ENCODE results near the gene NPAS1. TPM values are rescaled to one million over a fixed set of nuclear protein-coding genes. Genes with fewer than 3 reads are reported as not detected.

Gene NPAS1
- total and polyA plus RNA-seq, 7 donors = 0.04 to 0.23 (median 0.18) TPM; not detected in 3

- 64 to 76% (median 67%) methylated on average over 16 of the region's 16 CpGs for WGBS, 3 donors
- DNase-seq = no peak
- intact Hi-C loops (cut with DNase I) = loop anchor here (5.0 kb wide), 3 partner anchors 43 to 113 kb away; partner anchors contain the start of gene ARHGAP35 (in 1 of the 2)
Observed at GRCh38 chr19:46975011-46975924, 44.4 kb upstream of the NPAS1 start.

DNA sequence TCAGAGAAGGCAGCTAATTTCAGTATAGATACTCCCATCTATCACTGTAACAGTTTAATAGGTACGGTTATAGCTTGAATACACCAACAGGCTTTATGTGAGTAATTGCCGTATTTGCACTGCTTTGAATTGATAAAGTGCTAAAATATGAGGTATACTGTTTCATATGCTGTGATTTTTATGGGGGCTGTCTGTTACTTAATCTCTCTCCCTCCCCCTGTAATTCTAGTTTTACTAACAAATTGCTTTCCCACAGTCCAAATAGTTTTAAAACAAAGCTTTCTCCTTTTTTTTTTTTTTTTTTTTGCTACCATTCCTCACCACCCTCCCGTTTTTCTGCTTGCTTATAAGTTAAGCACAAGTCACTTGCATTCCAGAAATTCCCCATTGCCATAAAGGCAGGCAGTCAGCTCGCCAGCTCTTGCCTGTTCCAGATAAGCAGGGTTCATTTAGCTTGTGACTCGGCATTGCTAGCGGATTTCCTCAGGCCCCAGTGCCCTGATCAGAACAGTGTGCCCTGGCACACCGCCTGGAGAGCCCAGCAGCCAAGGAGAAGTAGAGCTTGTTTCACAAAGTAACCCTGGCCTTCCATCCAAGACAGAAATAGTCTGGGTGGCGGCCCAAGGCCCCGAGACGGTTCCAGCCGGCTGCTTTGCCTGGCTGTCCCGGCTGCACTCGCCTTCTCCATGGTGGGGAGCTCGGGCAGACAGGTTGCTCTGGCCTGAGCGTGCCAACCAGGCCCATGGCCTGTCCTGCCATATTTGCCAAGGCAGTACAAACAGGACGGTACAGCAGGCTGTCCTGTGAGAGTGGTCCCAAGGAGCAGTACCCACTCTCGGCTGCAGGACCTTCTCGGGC is 43.5 kb upstream of the NPAS1 start:
- ATAC-seq (peak; percentile 87 to 92 (median 88)), DNase-seq (peak; percentile 98 to 99)
- Histone ChIP-seq H3K4me3 (peak overlapping the region; percentile 30), H3K9me3 (no peaks in the 10 kb centered on the region), H3K27me3 (ENCODE audit: insufficient read depth in 3 of 3, low read length in 2 of 3) (no peaks in the 10 kb centered on the region), H3K4me1 (peaks cover 87% of the 10 kb centered on the region), H3K27ac (peak overlapping the region; percentile 91), H3K36me3 (ENCODE audit: insufficient read depth in 1 of 2, low read depth in 1 of 2) (no peaks in the 10 kb centered on the region)
- TF ChIP-seq, protein P1, sequence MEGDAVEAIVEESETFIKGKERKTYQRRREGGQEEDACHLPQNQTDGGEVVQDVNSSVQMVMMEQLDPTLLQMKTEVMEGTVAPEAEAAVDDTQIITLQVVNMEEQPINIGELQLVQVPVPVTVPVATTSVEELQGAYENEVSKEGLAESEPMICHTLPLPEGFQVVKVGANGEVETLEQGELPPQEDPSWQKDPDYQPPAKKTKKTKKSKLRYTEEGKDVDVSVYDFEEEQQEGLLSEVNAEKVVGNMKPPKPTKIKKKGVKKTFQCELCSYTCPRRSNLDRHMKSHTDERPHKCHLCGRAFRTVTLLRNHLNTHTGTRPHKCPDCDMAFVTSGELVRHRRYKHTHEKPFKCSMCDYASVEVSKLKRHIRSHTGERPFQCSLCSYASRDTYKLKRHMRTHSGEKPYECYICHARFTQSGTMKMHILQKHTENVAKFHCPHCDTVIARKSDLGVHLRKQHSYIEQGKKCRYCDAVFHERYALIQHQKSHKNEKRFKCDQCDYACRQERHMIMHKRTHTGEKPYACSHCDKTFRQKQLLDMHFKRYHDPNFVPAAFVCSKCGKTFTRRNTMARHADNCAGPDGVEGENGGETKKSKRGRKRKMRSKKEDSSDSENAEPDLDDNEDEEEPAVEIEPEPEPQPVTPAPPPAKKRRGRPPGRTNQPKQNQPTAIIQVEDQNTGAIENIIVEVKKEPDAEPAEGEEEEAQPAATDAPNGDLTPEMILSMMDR (IDR thresholded peaks at IDR 0.05) = no peak
- 9 to 15% (median 13%) methylated on average over 18 of the region's 18 CpGs for WGBS, 3 donors
- intact Hi-C loops (cut with DNase I) = loop anchor here (5.0 kb wide), 3 partner anchors 44 to 114 kb away; partner anchors contain the start of gene ARHGAP35 (in 1 of the 2)

More at GRCh38 chr19:46975011-46975924, 44.4 kb upstream of the NPAS1 start:
- H3K27ac ChIP-seq = peak overlapping the region; percentile 91
- TF ChIP-seq, protein P1 (IDR thresholded peaks at IDR 0.05) = no peak
- no peaks in the 10 kb centered on the region for H3K9me3 ChIP-seq
- H3K4me1 ChIP-seq = peaks cover 85% of the 10 kb centered on the region
- H3K4me3 ChIP-seq = peak overlapping the region; percentile 30
- no peaks in the 10 kb centered on the region for H3K27me3 ChIP-seq (ENCODE audit: insufficient read depth in 3 of 3, low read length in 2 of 3)
- H3K36me3 ChIP-seq (ENCODE audit: insufficient read depth in 1 of 2, low read depth in 1 of 2) = no peaks in the 10 kb centered on the region
- no peak for ATAC-seq

DNA sequence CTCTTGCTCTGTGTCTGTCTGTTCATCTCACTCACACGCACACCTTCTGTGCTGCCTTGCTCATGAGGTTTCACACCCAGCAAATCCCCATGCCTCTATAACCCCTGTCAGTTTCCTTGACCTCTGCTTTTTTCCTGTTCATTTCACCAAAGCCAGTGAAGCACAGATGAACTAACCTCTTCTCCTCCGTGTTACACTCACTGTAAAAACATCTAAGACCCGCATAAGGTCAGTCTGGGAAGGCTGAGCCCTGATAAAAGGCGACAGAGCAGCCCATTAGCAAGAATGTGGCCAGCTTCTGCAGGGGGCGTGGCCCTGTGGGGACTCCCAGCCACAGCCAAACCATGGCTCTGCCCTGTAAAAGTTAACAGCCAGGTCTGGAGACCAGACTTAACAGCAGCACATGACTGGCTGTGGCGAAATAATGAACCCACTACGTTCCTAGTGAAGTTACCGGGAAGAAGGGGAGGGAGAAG is 42.8 kb upstream of the NPAS1 start:
- WGBS, 3 donors = 24 to 36% (median 25%) methylated on average over 8 of the region's 8 CpGs
- ATAC-seq (peak; percentile 35 to 54 (median 42)), DNase-seq (peak; percentile 64 to 69)
- TF ChIP-seq, protein P1 (IDR thresholded peaks at IDR 0.05) = no peak
- H3K27ac ChIP-seq = peak overlapping the region; percentile 91
- H3K4me3 ChIP-seq = peak overlapping the region; percentile 30
- no peaks in the 10 kb centered on the region for H3K36me3 ChIP-seq (ENCODE audit: insufficient read depth in 1 of 2, low read depth in 1 of 2)
- H3K4me1 ChIP-seq = peaks cover 91% of the 10 kb centered on the region
- intact Hi-C loops (cut with DNase I) = loop anchor here (5.0 kb wide), 3 partner anchors 45 to 115 kb away; partner anchors contain the start of gene ARHGAP35 (in 1 of the 2)
- H3K9me3 ChIP-seq = no peaks in the 10 kb centered on the region
- no peaks in the 10 kb centered on the region for H3K27me3 ChIP-seq (ENCODE audit: insufficient read depth in 3 of 3, low read length in 2 of 3)

DNA sequence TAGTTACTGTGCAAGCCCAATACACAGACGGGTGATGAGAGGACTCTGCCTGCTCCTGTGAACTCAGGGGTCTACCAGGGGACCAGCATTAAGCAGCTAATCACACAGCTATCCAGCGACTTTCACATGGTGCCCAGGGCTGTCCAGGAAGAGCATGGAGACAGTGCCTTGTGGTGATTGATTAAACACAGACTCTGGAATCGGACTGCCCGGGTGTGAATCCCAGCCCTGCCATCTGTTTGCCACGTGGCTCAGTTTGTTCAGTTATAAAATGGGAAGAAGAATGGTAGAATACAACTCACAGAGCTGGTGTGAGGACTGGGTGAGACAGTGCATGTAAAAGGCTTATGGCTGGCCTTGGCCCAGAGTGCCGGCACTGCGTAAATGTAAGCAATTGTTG is 42.1 kb upstream of the NPAS1 start:
- peaks cover 91% of the 10 kb centered on the region for H3K4me1 ChIP-seq
- intact Hi-C loops (cut with DNase I) = loop anchor here (5.0 kb wide), 3 partner anchors 45 to 115 kb away; partner anchors contain the start of gene ARHGAP35 (in 1 of the 2)
- no peaks in the 10 kb centered on the region for H3K36me3 ChIP-seq (ENCODE audit: insufficient read depth in 1 of 2, low read depth in 1 of 2)
- WGBS, 3 donors = 54 to 65% (median 54%) methylated on average over 7 of the region's 7 CpGs
- H3K9me3 ChIP-seq = no peaks in the 10 kb centered on the region
- DNase-seq (no peak), ATAC-seq (no peak)
- H3K27me3 ChIP-seq (ENCODE audit: insufficient read depth in 3 of 3, low read length in 2 of 3) = no peaks in the 10 kb centered on the region
- TF ChIP-seq, protein P1 (IDR thresholded peaks at IDR 0.05) = no peak
- H3K27ac ChIP-seq = peak overlapping the region; percentile 91
- no peak overlapping the region for H3K4me3 ChIP-seq

Measured in psoas muscle (tissue), 8 donors.